ENCODE measurements around the gene TAF6L.
A peak's percentile ranks its signal among the peaks of the same experiment; 100 is the strongest.

TAF6L gene, protein sequence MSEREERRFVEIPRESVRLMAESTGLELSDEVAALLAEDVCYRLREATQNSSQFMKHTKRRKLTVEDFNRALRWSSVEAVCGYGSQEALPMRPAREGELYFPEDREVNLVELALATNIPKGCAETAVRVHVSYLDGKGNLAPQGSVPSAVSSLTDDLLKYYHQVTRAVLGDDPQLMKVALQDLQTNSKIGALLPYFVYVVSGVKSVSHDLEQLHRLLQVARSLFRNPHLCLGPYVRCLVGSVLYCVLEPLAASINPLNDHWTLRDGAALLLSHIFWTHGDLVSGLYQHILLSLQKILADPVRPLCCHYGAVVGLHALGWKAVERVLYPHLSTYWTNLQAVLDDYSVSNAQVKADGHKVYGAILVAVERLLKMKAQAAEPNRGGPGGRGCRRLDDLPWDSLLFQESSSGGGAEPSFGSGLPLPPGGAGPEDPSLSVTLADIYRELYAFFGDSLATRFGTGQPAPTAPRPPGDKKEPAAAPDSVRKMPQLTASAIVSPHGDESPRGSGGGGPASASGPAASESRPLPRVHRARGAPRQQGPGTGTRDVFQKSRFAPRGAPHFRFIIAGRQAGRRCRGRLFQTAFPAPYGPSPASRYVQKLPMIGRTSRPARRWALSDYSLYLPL

DNA sequence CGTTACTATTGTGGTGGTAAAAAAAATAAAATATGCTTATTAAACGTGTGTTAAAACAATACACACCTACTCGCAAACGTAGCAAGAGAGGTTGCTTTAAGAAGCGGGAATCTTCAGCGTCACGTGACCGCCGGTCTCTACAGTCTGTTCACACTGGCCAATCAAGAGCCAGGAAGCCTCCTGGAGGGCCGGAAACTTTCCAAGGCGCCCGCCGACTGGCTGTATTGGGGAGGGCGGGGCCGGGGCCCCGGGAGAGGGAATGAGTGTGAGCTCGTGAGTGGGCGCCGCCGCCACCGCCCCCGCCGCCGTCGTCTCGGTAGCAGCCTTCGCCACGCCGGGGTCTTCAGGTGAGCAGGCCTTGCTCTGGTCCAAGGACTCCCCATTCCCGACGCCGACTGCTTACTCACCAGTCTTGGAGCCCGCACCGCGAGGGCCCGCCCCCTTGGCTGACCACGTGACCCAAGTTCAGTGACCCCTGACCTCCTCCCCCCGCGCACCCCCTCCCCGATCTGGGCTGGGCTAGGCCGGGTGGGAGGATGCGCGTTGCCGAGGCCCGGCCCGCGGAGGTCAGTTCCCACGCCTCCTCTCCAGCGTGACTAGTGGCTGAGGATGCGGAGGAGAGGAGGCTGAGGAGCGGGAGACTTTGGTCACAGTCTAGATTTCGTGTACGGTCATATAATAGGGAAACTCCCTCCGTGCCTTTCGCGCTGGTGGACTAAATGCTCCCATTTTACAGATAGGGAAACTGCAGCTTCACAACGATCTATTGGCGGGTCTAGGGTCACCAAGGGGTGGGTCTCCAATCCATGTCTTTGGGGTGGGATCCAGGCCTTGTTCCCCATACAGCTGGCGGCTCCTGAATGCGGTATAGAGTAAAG lies at the start of gene TAF6L:
Gene TAF6L, plus strand, starts transcription at position 253 of the 878 bp plus-strand sequence. CDS start 4,388 bp downstream, outside the sequence.
- TF ChIP-seq, protein P1, sequence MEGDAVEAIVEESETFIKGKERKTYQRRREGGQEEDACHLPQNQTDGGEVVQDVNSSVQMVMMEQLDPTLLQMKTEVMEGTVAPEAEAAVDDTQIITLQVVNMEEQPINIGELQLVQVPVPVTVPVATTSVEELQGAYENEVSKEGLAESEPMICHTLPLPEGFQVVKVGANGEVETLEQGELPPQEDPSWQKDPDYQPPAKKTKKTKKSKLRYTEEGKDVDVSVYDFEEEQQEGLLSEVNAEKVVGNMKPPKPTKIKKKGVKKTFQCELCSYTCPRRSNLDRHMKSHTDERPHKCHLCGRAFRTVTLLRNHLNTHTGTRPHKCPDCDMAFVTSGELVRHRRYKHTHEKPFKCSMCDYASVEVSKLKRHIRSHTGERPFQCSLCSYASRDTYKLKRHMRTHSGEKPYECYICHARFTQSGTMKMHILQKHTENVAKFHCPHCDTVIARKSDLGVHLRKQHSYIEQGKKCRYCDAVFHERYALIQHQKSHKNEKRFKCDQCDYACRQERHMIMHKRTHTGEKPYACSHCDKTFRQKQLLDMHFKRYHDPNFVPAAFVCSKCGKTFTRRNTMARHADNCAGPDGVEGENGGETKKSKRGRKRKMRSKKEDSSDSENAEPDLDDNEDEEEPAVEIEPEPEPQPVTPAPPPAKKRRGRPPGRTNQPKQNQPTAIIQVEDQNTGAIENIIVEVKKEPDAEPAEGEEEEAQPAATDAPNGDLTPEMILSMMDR (IDR thresholded peaks at IDR 0.05; ENCODE audit: extremely low read depth, missing control alignments), result no peak
- peak; percentile 89 for DNase-seq (ENCODE audit: low spot score)

DNA sequence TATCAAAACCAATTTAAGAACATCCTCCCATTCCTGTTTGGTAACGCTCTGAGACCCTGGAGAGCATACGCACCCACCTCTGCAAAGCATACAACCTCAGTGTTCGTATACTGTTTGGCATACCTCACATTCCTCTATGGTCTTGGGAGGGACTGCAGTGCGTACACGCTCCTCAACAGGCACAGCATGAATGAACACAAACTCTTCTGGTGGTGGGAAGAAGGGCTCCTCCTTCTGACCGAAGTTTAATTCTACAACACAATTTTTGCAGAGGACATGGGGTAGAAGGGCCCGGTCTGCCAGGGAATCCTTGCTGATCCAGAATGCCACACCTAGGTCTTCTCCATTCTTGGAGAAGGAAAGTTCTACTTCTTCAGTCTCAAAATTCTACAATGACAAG lies 49.2 kb upstream of the TAF6L start:
- DNase-seq (ENCODE audit: low spot score), result no peak

DNA sequence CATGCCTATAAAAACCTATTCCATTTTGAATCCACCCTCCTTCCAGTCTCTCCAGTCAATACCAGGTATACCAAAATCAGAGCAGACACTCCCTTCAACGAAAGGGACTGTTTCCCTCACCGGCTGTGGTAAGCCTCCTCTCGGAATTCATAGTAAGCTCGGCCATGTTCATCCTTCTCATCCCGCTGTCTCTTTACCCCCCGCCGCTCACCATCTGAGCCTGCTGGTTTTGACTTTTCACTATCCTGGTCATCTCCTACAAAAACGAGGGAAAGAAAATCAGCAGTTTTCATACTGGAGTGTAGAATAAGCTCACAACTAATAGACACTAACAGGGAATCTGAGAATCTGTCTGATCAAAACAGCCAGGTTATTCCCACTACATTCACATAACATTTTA lies 47.0 kb upstream of the TAF6L start:
- no peak for DNase-seq (ENCODE audit: low spot score)
- TF ChIP-seq, protein P1 (IDR thresholded peaks at IDR 0.05; ENCODE audit: extremely low read depth, missing control alignments), result no peak

More for the DNA sequence above, 49.2 kb upstream of the TAF6L start:
- TF ChIP-seq, protein P1 (IDR thresholded peaks at IDR 0.05; ENCODE audit: extremely low read depth, missing control alignments), result no peak

DNA sequence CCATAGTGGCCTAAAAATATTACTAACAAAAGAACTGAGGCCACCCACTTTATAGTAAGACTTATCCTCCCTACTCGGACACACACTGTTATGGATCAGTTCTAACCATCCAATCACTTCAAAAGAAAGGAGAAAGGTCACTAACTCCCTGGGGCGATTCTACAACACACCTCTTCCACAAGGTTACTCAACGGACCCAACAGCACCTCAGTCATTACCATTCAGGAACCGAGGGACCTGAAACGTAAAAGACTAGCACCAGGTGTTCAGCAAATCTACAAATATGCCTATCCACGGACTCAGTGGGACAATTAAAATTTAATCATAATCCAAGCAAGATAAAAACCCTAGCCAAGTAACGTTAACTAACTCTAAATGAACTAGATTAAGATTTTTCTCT lies 45.5 kb upstream of the TAF6L start:
- no peak for DNase-seq (ENCODE audit: low spot score)
- TF ChIP-seq, protein P1 (IDR thresholded peaks at IDR 0.05; ENCODE audit: extremely low read depth, missing control alignments), result no peak

DNA sequence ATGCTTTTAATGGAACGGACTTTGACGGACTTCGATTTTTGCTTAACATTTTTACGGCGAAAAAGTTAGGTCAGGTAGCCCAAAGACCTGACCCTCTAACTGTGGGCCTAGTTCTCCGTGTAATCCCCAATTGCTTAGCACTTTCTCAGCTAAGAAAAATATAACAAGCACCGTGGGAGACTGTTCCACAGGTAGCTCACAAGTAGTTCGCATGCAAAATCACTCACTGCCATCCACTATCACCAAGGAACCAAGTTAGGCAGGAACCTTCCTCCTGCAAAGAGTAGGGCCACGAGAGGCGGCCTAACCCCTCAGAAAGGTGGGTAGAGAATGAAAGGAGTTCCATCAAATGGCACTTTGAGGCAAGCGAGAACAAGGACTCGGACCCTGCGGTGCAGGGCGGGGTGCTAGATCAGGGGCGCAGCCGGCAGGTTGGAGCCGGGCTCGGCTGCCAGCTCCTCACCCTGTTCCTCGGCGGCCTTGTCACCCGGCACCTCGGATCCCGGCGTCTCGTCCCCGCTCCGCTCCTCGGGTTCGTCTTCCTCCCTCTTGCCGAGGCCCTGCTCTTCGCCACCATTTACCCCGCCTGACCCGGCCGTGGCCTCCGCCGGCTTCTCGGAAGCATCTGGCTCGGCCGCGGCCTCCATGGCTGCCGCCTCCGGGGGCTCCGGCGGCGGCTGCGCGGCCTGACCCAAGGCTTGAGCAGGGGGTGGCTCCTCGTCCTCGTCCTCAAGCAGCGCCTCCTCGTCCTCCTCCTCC lies 44.9 kb upstream of the TAF6L start:
- DNase-seq (ENCODE audit: low spot score), result no peak
- TF ChIP-seq, protein P1 (IDR thresholded peaks at IDR 0.05; ENCODE audit: extremely low read depth, missing control alignments), result no peak

DNA sequence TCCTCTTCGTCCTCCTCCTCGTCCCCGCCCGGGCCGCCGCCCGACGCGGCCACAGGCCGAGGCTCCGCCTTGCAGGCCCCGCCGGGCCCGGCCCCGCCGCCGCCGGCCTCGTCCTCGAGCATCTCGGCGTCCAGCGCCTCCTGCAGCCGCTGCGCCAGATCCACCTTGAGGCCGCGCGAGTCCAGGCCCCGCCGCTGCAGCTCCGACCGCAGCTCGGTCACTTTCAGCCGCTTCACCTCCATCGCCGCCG lies 44.4 kb upstream of the TAF6L start:
- TF ChIP-seq, protein P1 (IDR thresholded peaks at IDR 0.05; ENCODE audit: extremely low read depth, missing control alignments), result no peak
- DNase-seq (ENCODE audit: low spot score), result no peak

Measured in GM20000 (cell line).